Stimulated activated CD4-positive, alpha-beta T cell treated with anti-CD3 and anti-CD28 coated beads, Interleukin-1b, Interleukin-23, amount 100 ng/mL, for 4 hours (primary cell): Measurements from ENCODE around the gene MCC.

Experiments
- DNase-seq, 2 donors: peaks; one replicate each; pipeline ENCODE4 v3.0.0-alpha.2; 2020; ENCODE audit warnings: low read depth in 2 of 2

Gene MCC

GRCh38 chr5:113487781-113488644 lies at the start of gene MCC:
MCC (minus strand) TSS chr5:113488453.
- DNase-seq = peak in 1 of 2 donors; percentile 28

- DNase-seq = no peak
Observed at GRCh38 chr5:113531481-113532159, 43.4 kb upstream of the MCC start.

- DNase-seq = no peak
Observed at GRCh38 chr5:113527746-113528145, 39.5 kb upstream of the MCC start.

- no peak for DNase-seq
Observed at GRCh38 chr5:113526421-113526820, 38.2 kb upstream of the MCC start.

GRCh38 chr5:113524927-113525326 lies 36.7 kb upstream of the MCC start:
- no peak for DNase-seq

GRCh38 chr5:113523168-113523567 lies 34.9 kb upstream of the MCC start:
- no peak for DNase-seq

GRCh38 chr5:113520899-113521298 lies 32.6 kb upstream of the MCC start:
- DNase-seq = no peak

GRCh38 chr5:113520429-113520828 lies 32.2 kb upstream of the MCC start:
- DNase-seq = no peak

- DNase-seq = no peak
Observed at GRCh38 chr5:113519412-113519811, 31.2 kb upstream of the MCC start.

GRCh38 chr5:113518884-113519283 lies 30.6 kb upstream of the MCC start:
- DNase-seq = no peak

- no peak for DNase-seq
Observed at GRCh38 chr5:113514289-113514635, 26.0 kb upstream of the MCC start.

- DNase-seq = peak; percentile 77 to 83
Observed at GRCh38 chr5:113513384-113514288, 25.4 kb upstream of the MCC start, which contains the start of gene YTHDC2. YTHDC2 (plus strand) TSS chr5:113513694; CDS start chr5:113513896, 202 bp downstream.

- DNase-seq = no peak
Observed at GRCh38 chr5:113512341-113512740, 24.1 kb upstream of the MCC start.

GRCh38 chr5:113510836-113511451 lies 22.7 kb upstream of the MCC start:
- no peak for DNase-seq

GRCh38 chr5:113508756-113509155 lies 20.5 kb upstream of the MCC start:
- no peak for DNase-seq

GRCh38 chr5:113507601-113508000 lies 19.3 kb upstream of the MCC start:
- DNase-seq = no peak

GRCh38 chr5:113505181-113505580 lies 16.9 kb upstream of the MCC start:
- DNase-seq = no peak

GRCh38 chr5:113503146-113503545 lies 14.9 kb upstream of the MCC start:
- DNase-seq = no peak

GRCh38 chr5:113502073-113502472 lies 13.8 kb upstream of the MCC start:
- no peak for DNase-seq

GRCh38 chr5:113495422-113495841 lies 7.2 kb upstream of the MCC start:
- no peak for DNase-seq

- DNase-seq = no peak
Observed at GRCh38 chr5:113493446-113493845, 5.2 kb upstream of the MCC start.

- no peak for DNase-seq
Observed at GRCh38 chr5:113491022-113491421, 2.8 kb upstream of the MCC start.
